C4-2B (cell line): ENCODE results near the gene SPAG8.
A peak's percentile ranks its signal among the peaks of the same experiment; 100 is the strongest.

Experiments used
- H3K27ac ChIP-seq: fragments of 450-650 bp; 2 replicates; pipeline ENCODE4 v1.5.1; 2017
- CTCF ChIP-seq: fragments of 450-650 bp; conservative IDR thresholded peaks from 2 replicates; pipeline ENCODE4 v1.5.1; 2017; ENCODE audit warnings: mild to moderate bottlenecking
- ZFX ChIP-seq: fragments of 450-650 bp; IDR thresholded peaks from 2 replicates; pipeline ENCODE4 v1.6.1; 2017

The SPAG8 gene

GRCh38 chr9:35856206-35856605, 44.1 kb upstream of the SPAG8 start:
- TF ChIP-seq CTCF: no peak
- no peak for TF ChIP-seq ZFX
- no peak overlapping the region for H3K27ac ChIP-seq

GRCh38 chr9:35854091-35854762, 42.2 kb upstream of the SPAG8 start:
- no peak for TF ChIP-seq ZFX
- no peak for TF ChIP-seq CTCF
- H3K27ac ChIP-seq: no peak overlapping the region

- TF ChIP-seq ZFX (no peak), CTCF (no peak)
- no peak overlapping the region for H3K27ac ChIP-seq
Observed at GRCh38 chr9:35852876-35853865, 41.1 kb upstream of the SPAG8 start.

GRCh38 chr9:35852267-35852815, 40.3 kb upstream of the SPAG8 start:
- no peak for TF ChIP-seq ZFX
- TF ChIP-seq CTCF: no peak
- no peak overlapping the region for H3K27ac ChIP-seq

- TF ChIP-seq ZFX: no peak
- TF ChIP-seq CTCF: no peak
- H3K27ac ChIP-seq: no peak overlapping the region; the same call in 1 of the 2 replicates
Observed at GRCh38 chr9:35847792-35848572, 35.9 kb upstream of the SPAG8 start.

GRCh38 chr9:35845824-35846771, 34.0 kb upstream of the SPAG8 start:
- H3K27ac ChIP-seq: peak overlapping the region; percentile 73
- no peak for TF ChIP-seq CTCF
- TF ChIP-seq ZFX: no peak
